NCI-H2029 (cell line): Measurements from ENCODE around the gene LMBRD1.
"Not testable (repeated sequence)": the region's sequence is repeated elsewhere in the genome, so short reads cannot be mapped to it uniquely, and the experiment has no call there.

Experiments used
- DNase-seq: peaks from one replicate; lab custom pipeline; 2025; lab: John Stamatoyannopoulos, UW

Gene LMBRD1

GRCh38 chr6:69732640-69733039 is 64.2 kb downstream of the LMBRD1 start:
- DNase-seq: no peak

DNA sequence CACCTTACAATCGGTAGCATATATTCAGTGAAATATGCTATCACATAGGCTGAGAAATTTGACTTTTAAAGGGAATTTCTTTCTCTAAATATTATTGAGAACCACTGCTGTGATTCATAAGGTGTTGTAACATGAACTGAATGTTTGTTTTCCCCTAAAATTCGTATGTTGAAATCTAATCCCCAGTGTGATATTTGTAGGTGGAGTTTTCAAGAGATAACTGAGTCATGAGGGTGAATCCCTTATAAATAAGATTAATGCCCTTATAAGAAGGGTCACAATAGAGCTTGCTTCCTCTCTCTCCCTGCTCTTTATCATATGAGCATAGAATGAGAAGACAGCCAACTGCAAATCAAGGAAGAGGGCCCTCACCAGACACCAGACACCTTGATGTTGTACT is 64.8 kb downstream of the LMBRD1 start:
- no peak for DNase-seq

DNA sequence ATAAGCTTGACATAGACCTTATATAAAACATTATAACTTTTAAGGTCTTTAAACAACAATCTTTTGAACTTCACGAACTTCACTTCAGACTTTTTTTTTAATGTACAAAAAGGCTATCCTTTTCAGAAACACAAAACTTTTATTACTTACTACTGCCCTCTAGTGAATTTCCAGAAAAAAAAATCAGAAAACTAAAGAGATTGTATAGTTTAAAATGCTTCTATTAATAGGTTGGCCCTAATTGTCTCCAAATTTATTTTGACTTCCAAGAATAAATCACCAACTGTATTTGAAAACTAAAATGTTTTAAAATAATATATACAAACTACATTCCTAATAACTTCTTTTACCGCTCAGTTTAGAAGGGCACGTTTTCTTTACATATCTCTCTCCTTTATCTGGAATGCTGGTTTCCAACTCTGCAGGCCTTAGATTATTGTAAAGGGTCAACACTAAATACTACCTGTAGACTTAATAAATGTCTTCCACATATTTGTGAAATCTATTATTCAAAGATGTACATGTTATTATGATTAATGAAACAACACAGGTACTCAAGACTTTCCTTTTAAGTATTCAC is 66.8 kb downstream of the LMBRD1 start:
- DNase-seq: no peak

DNA sequence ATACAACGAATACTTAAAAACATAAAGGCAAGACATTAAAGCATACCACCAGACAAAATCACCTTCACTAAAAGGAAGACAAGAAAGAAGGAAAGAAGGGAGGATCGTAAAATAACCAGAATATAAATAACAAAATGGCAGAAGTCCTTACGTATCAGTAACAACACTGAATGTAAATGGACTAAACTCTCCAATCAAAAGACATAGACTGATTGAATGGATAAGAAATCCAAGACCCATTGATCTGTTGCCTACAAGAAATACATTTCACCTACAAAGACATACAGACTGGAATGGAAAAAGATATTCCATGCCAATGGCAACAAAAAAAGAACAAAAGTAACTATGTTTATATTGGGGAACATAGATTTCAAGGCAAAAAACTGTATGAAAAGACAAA is 74.1 kb downstream of the LMBRD1 start:
- no peak for DNase-seq

GRCh38 chr6:69719602-69720193 is 77.1 kb downstream of the LMBRD1 start:
- DNase-seq: no peak

DNA sequence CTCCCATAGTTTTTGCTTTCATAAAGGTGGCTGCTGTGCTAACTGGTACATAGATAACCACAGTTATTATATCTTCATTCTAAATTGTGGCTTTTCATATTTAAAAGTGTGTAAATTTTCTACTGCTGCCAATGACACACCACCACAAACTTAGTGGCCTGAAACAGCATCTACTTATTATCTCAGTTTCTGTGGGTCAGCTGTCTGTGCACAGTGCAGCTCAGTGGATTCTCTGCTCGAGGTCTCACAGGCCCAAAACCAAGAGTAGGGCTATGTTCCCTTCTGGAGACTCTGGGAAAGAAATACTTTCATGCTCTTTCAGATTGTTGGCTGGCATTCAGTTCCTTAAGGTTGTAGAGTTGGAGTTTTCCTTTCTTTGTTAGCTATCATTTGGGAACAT is 90.1 kb downstream of the LMBRD1 start:
- no peak for DNase-seq

- DNase-seq: no peak
These were observed 90.9 kb downstream of the LMBRD1 start for GRCh38 chr6:69705954-69706353.

DNA sequence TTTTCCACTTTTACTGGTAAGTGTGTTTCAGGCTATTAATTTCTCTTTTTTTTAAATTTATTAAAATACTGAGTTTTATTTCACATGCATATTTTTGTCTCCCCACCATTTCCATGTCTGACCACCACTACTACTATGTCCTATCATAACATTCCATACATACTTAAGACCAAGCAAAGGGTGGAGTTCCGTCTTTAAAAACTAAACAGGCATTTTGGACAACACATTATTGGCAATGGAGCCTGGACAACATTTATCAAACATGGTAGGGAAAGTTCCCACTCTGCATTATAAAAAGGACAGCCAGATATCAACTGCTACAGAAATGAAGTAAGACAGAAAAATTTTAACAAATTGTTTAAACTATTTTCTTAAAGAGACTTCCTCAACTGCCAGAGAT is 91.9 kb downstream of the LMBRD1 start:
- no peak for DNase-seq

GRCh38 chr6:69699655-69700054 is 97.2 kb downstream of the LMBRD1 start:
- no peak for DNase-seq

DNA sequence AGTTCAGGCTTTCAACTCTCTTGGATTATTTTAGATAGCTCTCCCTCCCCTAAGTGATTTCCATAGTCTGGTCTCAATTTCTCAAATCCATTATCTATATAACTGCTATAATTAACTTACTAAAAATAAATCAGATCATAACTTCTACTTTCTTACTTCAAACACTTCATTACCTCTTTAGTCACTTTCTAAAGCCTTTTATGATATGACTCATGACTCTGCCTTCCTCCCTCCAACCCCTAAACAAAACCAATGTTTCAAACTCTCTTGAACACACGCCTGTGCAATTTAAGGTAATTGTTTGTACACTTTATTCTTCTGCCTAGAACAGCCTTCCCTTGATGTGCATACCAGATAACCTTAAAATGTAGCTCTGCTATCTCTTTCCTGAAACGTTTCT is 100.5 kb downstream of the LMBRD1 start:
- no peak for DNase-seq

DNA sequence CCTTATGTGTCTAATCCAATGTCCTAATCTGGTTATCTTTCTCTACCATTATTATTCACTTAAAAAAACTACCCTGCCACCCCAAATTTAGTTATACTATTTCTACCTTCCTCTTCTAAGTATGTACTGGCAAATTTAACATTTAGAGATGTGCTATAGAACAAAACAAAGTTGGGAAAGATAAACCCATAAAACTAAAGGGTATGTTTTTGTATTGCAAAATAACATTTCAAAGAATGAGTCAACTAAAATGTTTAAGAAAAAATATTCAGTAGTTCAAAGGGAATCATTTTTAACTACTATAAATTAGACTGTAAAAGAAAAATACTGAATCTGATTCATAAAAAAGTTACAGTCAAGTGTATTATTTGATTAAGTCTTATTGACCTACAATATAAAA is 103.0 kb downstream of the LMBRD1 start:
- DNase-seq: no peak

- no peak for DNase-seq
These were observed 105.8 kb downstream of the LMBRD1 start for GRCh38 chr6:69690986-69691385.

GRCh38 chr6:69680302-69680701 is 116.5 kb downstream of the LMBRD1 start:
- DNase-seq: no peak

DNA sequence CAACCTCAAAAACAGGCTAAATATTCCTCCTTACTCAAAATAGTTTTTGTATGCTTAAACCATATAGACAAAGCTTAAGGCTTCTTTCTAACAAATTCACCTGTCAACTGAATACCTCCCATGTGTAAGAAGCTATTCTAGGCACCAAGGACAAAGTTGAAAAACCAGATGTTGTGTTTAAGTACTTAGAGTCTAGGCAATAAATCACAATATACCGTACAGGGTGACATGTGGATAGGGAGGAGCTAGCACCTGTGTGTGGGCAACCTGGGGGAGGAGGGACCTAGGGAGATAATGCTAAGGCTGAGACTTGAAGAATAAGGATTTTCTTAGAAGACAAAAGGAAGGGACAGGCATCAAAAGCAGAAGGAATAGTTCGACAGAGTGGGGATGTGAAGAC is 123.5 kb downstream of the LMBRD1 start:
- no peak for DNase-seq

DNA sequence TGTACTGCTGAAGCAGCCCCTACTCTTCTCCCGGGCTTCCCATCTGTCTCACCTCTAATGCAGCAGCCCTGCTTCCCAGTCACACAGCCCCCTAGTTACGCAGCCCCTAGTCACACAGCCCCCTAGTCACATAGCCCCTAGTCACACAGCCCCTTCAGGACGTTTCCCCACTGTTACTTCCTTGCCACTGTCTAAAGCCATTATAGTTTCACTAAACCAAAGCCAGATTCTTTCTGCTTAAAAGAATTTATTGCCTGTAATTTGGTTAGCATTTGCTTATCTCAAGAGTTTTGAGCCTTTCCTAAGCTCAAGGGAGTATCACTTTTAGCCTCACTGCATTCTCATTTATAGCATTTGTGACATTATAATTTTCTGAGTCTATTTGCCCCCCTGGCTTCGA is 127.9 kb downstream of the LMBRD1 start:
- no peak for DNase-seq

GRCh38 chr6:69666779-69667178 is 130.0 kb downstream of the LMBRD1 start:
- DNase-seq: not testable (repeated sequence)

DNA sequence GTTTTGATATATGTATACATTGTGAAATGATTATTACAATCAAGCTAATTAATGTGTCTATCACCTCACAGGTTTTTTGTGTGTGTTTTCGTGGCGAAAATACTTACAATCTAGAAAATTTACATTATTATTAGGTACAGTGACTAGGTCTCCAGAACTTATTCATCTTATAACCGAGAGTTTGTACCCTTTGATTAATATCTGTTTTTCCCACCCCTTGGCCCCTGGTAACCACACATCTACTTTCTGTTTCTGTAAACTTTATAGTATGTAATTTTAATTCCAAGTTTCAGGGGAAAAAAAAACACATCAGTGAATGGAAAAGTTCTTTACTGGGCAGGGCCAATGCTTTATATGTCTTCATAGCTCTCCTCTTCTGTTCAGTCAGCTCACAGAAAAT is 131.4 kb downstream of the LMBRD1 start:
- no peak for DNase-seq

DNA sequence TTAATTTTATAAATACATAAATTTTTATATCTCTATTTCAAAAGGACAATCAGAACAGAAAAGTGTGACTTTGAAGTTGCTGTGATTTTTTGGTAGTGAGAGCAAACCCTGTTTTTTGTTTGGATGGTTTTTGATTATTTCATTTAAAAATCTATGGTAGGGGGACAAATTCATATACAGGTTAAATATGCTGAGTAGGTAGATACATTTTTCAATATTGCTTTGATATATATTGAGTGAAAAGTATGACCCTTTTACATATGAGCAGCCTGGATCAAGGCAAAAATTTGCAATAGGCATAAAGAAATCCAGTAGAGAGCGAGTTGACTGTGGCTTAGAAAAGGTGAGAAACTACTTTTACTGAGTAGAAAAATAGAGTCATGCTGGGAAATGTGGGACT is 132.3 kb downstream of the LMBRD1 start:
- no peak for DNase-seq

- DNase-seq: peak; percentile 47
These were observed 133.6 kb downstream of the LMBRD1 start for GRCh38 chr6:69663215-69663614.

DNA sequence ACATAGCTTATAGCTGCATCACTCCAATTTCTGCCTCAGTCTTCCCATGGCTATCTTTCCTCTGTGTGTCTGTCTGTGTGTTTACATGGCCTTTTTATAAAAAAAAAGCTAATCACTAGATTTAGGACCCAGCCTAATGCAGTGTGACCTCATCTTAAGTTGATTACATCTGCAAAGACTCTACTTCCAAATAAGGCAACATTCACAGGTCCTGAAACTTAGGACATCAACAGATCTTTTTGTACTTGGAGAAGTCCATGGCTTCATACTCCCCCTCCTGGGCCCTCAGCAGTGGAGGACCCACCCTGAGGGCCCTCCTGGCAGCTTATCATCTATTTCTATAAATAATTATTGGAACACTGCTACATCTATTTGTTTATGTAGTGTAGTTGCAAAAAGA is 146.1 kb downstream of the LMBRD1 start:
- DNase-seq: no peak

GRCh38 chr6:69647726-69648125 is 149.1 kb downstream of the LMBRD1 start:
- no peak for DNase-seq

GRCh38 chr6:69643688-69644087 is 153.1 kb downstream of the LMBRD1 start:
- DNase-seq: no peak

DNA sequence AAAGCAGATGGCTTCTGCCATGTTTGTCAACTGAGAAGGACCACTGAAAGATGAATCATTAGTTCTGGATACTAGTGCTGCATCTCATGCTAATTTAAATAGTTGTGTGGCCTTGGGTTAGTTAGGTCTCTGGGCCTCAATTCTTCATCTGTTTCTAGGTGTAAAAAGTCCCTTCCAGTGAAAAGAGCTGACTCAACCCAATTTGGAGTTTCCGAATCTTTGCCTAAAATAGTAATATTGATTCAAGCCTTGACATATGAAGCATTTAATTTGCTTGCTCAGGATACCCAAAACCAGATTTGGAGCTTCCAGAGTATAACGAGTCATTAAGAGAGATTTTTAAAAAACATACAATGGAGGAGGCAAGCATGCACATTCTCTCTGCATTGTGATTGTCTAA is 163.9 kb downstream of the LMBRD1 start:
- DNase-seq: no peak

DNA sequence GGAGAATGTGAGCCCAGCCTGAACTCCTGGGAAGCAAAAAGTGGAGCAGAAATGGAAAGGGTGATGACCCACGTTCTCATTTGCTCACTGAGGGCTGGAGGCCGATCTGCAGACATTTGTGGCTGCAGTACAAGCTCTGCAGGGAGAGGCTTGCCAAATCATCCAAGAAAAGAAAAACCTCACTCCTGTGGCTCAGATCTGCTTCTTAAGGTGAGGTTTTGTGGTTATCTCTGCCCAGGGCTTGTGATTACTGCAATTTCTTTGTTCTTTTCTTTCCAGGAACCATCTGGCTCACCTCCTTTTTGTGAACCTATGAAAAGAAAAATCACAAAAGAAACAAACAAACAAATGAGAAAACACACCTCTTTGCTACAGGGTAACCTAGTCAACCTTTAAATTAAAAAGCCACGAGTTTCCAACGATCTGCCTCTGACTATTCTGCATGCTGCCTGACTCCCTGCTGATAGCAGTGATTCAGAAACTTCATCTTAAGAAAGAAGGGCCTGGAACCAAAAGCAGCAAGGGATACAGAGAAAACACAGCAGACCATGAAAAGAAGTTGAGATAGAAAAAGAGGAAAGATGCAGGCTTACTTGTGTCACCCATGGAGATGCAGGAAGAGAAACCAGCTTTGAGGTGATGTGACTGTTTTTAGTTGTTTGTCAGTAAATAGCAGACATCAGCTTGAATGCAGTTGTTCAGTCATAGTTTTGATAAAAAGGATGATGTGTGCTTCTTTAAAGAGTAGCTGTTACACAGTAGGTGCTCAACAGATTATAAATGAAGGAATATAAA is 165.1 kb downstream of the LMBRD1 start:
- DNase-seq: no peak
